Ureter (tissue), 1 donor: Measurements from ENCODE around the gene EARS2. TPM values are rescaled to one million over a fixed set of nuclear protein-coding genes. Genes with fewer than 3 reads are reported as not detected.

ENCODE experiments used
- DNase-seq: peaks from one replicate; pipeline ENCODE4 v3.0.0-alpha.2; 2020; ENCODE audit warnings: low spot score
- total RNA-seq: library from RNA; stranded (reverse); gene quantifications from one replicate; pipeline ENCODE4 v1.2.4, GENCODE V29; 2023
- donor health status: DM: yes; HTN: yes; CAD: no.

EARS2 gene
- total RNA-seq, 1 donor from 2014 or later: 45.6 TPM

- no peak for DNase-seq
Measured at GRCh38 chr16:23482778-23483177, 74.4 kb downstream of the EARS2 start.

GRCh38 chr16:23480257-23480656 is 76.9 kb downstream of the EARS2 start:
- no peak for DNase-seq

GRCh38 chr16:23479138-23479537 is 78.0 kb downstream of the EARS2 start:
- DNase-seq: no peak

- no peak for DNase-seq
Measured at GRCh38 chr16:23478566-23478965, 78.6 kb downstream of the EARS2 start.

GRCh38 chr16:23476289-23476688 is 80.9 kb downstream of the EARS2 start:
- no peak for DNase-seq

Other genes starting within 250 kb of the EARS2 start
- 45.6 TPM for gene COG7, start 104.2 kb downstream of the EARS2 start, total RNA-seq
- gene GGA2, start 46.9 kb downstream of the EARS2 start, total RNA-seq: 99.4 TPM
- 51.3 TPM for gene UBFD1, start 377 bp upstream of the EARS2 start, total RNA-seq
- 60.1 TPM for gene NDUFAB1, start 39.0 kb upstream of the EARS2 start, total RNA-seq
- 21.3 TPM for gene PALB2, start 84.0 kb upstream of the EARS2 start, total RNA-seq
- gene DCTN5, start 84.1 kb upstream of the EARS2 start, total RNA-seq: 76.8 TPM
- gene PLK1, start 121.5 kb upstream of the EARS2 start, total RNA-seq: 2.1 TPM
- gene ERN2, start 155.9 kb upstream of the EARS2 start, total RNA-seq: 87.6 TPM
- 7.9 TPM for gene CHP2, start 197.7 kb upstream of the EARS2 start, total RNA-seq